ENCODE data around the gene PRR33.

The PRR33 gene

GRCh38 chr11:1847006-1847735 lies 44.5 kb downstream of the PRR33 start:
- no peak for DNase-seq (ENCODE audit: low read depth)

- no peak for DNase-seq (ENCODE audit: low read depth)
Observed at GRCh38 chr11:1846453-1846932, 45.2 kb downstream of the PRR33 start.

- DNase-seq (ENCODE audit: low read depth) = no peak
Observed at GRCh38 chr11:1845561-1846452, 45.9 kb downstream of the PRR33 start.

GRCh38 chr11:1845095-1845429 lies 46.6 kb downstream of the PRR33 start:
- no peak for DNase-seq (ENCODE audit: low read depth)

- no peak for DNase-seq (ENCODE audit: low read depth)
Observed at GRCh38 chr11:1844221-1845094, 47.2 kb downstream of the PRR33 start.

GRCh38 chr11:1843796-1844195 lies 47.9 kb downstream of the PRR33 start:
- no peak for DNase-seq (ENCODE audit: low read depth)

- DNase-seq (ENCODE audit: low read depth) = no peak
Observed at GRCh38 chr11:1843098-1843473, 48.6 kb downstream of the PRR33 start.

GRCh38 chr11:1842149-1843097 lies 49.3 kb downstream of the PRR33 start:
- no peak for DNase-seq (ENCODE audit: low read depth)

GRCh38 chr11:1841511-1842148 lies 50.1 kb downstream of the PRR33 start:
- DNase-seq (ENCODE audit: low read depth) = no peak

- DNase-seq (ENCODE audit: low read depth) = no peak
Observed at GRCh38 chr11:1840780-1841480, 50.8 kb downstream of the PRR33 start.

GRCh38 chr11:1839924-1840779 lies 51.5 kb downstream of the PRR33 start:
- DNase-seq (ENCODE audit: low read depth) = no peak

- DNase-seq (ENCODE audit: low read depth) = no peak
Observed at GRCh38 chr11:1839204-1839923, 52.3 kb downstream of the PRR33 start.

GRCh38 chr11:1838426-1839144 lies 53.1 kb downstream of the PRR33 start, which contains the start of gene TNNI2:
Gene TNNI2 (plus strand): TSS chr11:1838981. CDS start chr11:1839697, 716 bp downstream.
- DNase-seq (ENCODE audit: low read depth) = no peak

All from activated T-helper 9 cell treated with anti-CD3 and anti-CD28 coated beads, Interleukin-2, amount 50 U/mL, for 16 hours (primary cell).